ENCODE measurements around the gene ZSCAN18. TPM values are rescaled to one million over a fixed set of nuclear protein-coding genes. Genes with fewer than 3 reads are reported as not detected.
"Not testable (repeated sequence)": the region's sequence is repeated elsewhere in the genome, so short reads cannot be mapped to it uniquely, and the experiment has no call there.

ZSCAN18 gene, protein sequence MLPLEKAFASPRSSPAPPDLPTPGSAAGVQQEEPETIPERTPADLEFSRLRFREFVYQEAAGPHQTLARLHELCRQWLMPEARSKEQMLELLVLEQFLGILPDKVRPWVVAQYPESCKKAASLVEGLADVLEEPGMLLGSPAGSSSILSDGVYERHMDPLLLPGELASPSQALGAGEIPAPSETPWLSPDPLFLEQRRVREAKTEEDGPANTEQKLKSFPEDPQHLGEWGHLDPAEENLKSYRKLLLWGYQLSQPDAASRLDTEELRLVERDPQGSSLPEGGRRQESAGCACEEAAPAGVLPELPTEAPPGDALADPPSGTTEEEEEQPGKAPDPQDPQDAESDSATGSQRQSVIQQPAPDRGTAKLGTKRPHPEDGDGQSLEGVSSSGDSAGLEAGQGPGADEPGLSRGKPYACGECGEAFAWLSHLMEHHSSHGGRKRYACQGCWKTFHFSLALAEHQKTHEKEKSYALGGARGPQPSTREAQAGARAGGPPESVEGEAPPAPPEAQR
- 173 and 243 TPM in 2 replicates for total RNA-seq
- 127 and 191 TPM in 2 replicates for polyA plus RNA-seq

DNA sequence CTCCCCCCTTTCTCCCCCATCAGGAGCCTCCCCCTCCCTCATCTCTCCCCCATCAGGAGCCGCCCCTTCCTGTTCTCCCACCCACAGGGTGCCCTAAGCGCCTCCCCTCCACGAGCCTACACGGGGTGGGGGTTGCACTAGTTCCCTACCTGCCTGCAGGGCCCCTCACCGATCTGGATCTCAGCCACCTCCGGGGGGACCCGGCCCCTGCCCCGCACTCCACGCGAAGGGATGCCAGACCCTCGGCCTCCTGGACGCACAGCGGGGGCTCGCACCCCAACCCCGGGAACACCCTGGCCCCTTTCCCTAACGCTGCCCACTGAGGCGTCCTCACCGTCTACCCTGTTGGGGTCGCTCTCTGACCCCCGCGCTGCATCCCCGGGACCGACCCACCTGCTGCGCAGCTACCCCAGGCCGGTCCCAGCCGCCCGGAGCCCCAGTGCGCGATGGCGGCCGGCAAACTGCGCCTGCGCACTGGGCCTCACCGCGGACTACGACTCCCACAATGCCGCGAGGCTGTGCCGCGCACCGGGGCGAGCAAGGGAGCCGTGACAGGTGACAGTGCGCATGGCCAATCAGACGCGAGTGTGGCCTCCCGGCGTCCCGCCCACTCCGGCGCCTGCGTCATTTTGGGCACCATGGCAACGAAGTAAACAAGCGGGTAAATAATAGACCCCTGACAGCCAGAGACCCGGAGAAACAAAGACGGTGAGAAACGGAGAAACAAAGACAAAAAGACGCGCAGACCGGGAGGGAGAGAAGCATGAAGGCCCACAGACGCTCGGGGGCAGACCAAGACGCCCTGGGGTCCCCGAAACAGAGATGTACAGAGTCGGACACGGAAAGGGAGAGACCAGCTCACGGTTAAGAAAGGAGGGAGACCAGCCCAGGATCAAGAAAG, at the start of gene ZSCAN18:
TSS of gene ZSCAN18 (minus strand) at position 451 of the 901 bp plus-strand sequence. CDS start 7,964 bp downstream, outside the sequence.
- no peaks in the 10 kb centered on the region for H3K27me3 ChIP-seq
- no peaks in the 10 kb centered on the region for H3K9me3 ChIP-seq (ENCODE audit: low read depth)
- H3K4me1 ChIP-seq (ENCODE audit: low read depth) = no peaks in the 10 kb centered on the region
- H3K36me3 ChIP-seq = no peaks in the 10 kb centered on the region
- H3K4me3 ChIP-seq = peak within 1 kb of the TSS; percentile 69
- H3K27ac ChIP-seq = peak within 1 kb of the TSS; percentile 74
- TF ChIP-seq, protein P1, sequence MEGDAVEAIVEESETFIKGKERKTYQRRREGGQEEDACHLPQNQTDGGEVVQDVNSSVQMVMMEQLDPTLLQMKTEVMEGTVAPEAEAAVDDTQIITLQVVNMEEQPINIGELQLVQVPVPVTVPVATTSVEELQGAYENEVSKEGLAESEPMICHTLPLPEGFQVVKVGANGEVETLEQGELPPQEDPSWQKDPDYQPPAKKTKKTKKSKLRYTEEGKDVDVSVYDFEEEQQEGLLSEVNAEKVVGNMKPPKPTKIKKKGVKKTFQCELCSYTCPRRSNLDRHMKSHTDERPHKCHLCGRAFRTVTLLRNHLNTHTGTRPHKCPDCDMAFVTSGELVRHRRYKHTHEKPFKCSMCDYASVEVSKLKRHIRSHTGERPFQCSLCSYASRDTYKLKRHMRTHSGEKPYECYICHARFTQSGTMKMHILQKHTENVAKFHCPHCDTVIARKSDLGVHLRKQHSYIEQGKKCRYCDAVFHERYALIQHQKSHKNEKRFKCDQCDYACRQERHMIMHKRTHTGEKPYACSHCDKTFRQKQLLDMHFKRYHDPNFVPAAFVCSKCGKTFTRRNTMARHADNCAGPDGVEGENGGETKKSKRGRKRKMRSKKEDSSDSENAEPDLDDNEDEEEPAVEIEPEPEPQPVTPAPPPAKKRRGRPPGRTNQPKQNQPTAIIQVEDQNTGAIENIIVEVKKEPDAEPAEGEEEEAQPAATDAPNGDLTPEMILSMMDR (IDR thresholded peaks at IDR 0.05; ENCODE audit: low read depth, low read length) = no peak
- DNase-seq (ENCODE audit: low read depth in 1 of 2, low spot score in 1 of 2) = peak; percentile 98 to 99

DNA sequence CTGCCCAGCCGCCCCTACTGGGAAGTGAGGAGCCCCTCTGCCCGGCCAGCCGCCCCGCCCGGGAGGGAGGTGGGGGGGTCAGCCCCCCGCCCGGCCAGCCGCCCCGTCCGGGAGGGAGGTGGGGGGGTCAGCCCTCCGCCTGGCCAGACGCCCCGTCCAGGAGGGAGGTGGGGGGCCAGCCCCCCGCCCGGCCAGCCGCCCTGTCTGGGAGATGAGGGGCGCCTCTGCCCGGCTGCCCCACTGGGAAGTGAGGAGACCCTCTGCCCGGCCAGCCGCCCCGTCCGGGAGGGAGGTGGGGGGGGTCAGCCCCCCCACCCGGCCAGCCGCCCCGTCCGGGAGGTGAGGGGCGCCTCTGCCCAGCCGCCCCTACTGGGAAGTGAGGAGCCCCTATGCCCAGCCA, 49.4 kb upstream of the ZSCAN18 start:
- not testable (repeated sequence) for H3K27me3 ChIP-seq; DNase-seq (ENCODE audit: low read depth in 1 of 2, low spot score in 1 of 2); H3K27ac ChIP-seq; H3K9me3 ChIP-seq (ENCODE audit: low read depth); H3K4me3 ChIP-seq; H3K4me1 ChIP-seq (ENCODE audit: low read depth); H3K36me3 ChIP-seq

DNA sequence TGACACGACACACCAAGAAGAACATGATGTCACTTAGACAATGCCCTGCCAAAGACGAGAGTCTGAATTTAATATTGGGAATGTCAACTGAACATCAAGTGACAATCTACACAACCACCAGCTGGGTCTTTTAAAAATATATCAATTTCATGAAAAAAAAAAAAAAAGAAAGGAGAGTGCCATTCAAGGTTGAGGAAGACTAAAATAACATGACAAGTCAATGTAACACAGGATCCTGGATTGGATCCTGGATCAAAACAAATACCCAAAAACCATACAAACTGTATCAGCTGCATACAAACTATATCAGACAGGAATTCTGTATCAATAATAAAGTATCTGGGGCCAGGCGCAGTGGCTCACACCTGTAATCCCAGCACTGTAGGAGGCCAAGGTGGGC, 47.8 kb upstream of the ZSCAN18 start:
- Histone ChIP-seq H3K27ac (no peak overlapping the region), H3K36me3 (peaks cover 9% of the 10 kb centered on the region), H3K9me3 (ENCODE audit: low read depth) (peaks cover 10% of the 10 kb centered on the region), H3K4me3 (no peak overlapping the region), H3K4me1 (ENCODE audit: low read depth) (no peaks in the 10 kb centered on the region), H3K27me3 (no peaks in the 10 kb centered on the region)
- TF ChIP-seq, protein P1 (IDR thresholded peaks at IDR 0.05; ENCODE audit: low read depth, low read length) = no peak
- DNase-seq (ENCODE audit: low read depth in 1 of 2, low spot score in 1 of 2) = no peak

DNA sequence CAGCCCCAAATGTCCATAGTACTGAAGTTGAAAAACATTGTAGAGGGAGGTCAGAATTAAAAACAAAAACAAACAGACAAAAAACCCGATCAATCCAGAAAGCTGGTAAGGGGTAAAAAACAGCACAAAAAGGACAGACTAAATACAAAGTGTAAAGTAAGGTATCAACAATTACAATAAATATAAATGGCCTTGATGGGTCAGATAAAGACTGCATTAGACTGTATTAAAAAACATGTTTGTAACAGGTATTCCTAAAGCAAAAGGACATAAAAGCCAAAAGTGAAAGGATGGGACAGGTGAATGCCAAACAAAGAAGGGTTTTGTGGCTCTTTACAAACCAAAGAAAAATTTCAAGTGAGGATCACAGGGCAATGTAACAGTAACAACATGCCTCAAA, 36.2 kb upstream of the ZSCAN18 start:
- peaks cover 7% of the 10 kb centered on the region for H3K9me3 ChIP-seq (ENCODE audit: low read depth)
- H3K4me3 ChIP-seq = no peak overlapping the region
- peaks cover under 1% of the 10 kb centered on the region for H3K36me3 ChIP-seq
- H3K27ac ChIP-seq = no peak overlapping the region
- no peaks in the 10 kb centered on the region for H3K27me3 ChIP-seq
- no peak for DNase-seq (ENCODE audit: low read depth in 1 of 2, low spot score in 1 of 2)
- TF ChIP-seq, protein P1 (IDR thresholded peaks at IDR 0.05; ENCODE audit: low read depth, low read length) = no peak
- H3K4me1 ChIP-seq (ENCODE audit: low read depth) = no peaks in the 10 kb centered on the region

DNA sequence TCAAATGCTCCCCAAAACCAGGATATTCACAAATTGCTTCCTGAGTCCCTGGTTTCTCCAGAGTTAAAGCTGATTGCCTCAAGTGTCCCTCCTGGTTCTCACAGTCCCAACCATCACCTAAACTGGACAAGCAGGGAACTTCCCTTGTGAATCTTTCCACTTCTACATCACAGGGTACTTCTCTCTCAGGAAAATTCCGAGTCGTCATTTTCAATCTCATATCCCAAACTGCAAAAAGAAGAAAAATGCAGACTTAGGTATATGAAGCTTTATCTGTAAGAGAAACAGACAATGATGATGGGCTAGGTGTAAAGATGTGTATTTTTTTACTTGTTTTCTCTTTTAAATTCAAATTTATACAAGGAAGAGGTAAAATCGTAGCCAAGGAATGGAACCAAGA, 31.3 kb upstream of the ZSCAN18 start:
- Histone ChIP-seq H3K9me3 (ENCODE audit: low read depth) (peaks cover 22% of the 10 kb centered on the region), H3K27ac (no peak overlapping the region), H3K27me3 (no peaks in the 10 kb centered on the region), H3K4me1 (ENCODE audit: low read depth) (no peaks in the 10 kb centered on the region), H3K4me3 (no peak overlapping the region), H3K36me3 (peaks cover 21% of the 10 kb centered on the region)
- TF ChIP-seq, protein P1 (IDR thresholded peaks at IDR 0.05; ENCODE audit: low read depth, low read length) = no peak
- no peak for DNase-seq (ENCODE audit: low read depth in 1 of 2, low spot score in 1 of 2)
